Esophagus squamous epithelium (tissue), 5 donors: ENCODE measurements around the gene ALDH9A1. TPM values are rescaled to one million over a fixed set of nuclear protein-coding genes. Genes with fewer than 3 reads are reported as not detected.
"Not testable (repeated sequence)": the region's sequence is repeated elsewhere in the genome, so short reads cannot be mapped to it uniquely, and the experiment has no call there.

Experiments used
- DNase-seq: peaks from one replicate; lab custom pipeline; 2025; lab: John Stamatoyannopoulos, UW
- H3K27ac ChIP-seq, 4 donors: fragments of 200-600 bp; sonication (generic); one replicate each; pipeline ENCODE4 v1.5.1; 2016 to 2019; ENCODE audit warnings: mild to moderate bottlenecking in 1 of 4
- H3K27me3 ChIP-seq, 4 donors: fragments of 200-600 bp; sonication (generic); 1 replicate in 3 of 4; 2 replicates in 1 of 4; pipeline versions ENCODE4 v1.5.1 to v1.6.0; 2017 to 2021; ENCODE audit warnings: antibody characterized with exemption in 1 of 4
- H3K36me3 ChIP-seq, 3 donors: fragments of 200-600 bp; sonication (generic); one replicate each; pipeline ENCODE4 v1.5.1; 2016 to 2019
- H3K4me1 ChIP-seq, 3 donors: fragments of 200-600 bp; sonication (generic); one replicate each; pipeline ENCODE4 v1.5.1; 2017 to 2019
- H3K4me3 ChIP-seq, 4 donors: fragments of 200-600 bp; sonication (generic); 1 replicate in 3 of 4; 2 replicates in 1 of 4; pipeline ENCODE4 v1.5.1; 2016 to 2019; ENCODE audit warnings: mild to moderate bottlenecking in 2 of 4, moderate library complexity in 1 of 4
- H3K9me3 ChIP-seq, 3 donors: fragments of 200-600 bp; sonication (generic); one replicate each; pipeline ENCODE4 v1.5.1; 2016 to 2019
- POLR2A ChIP-seq, 4 donors: fragments of 450-650 bp; IDR thresholded peaks; one replicate each; pipeline ENCODE4 v1.6.1; 2017; ENCODE audit warnings: antibody characterized with exemption in 4 of 4, mild to moderate bottlenecking in 4 of 4, moderate library complexity in 3 of 4
- WGBS, 2 donors: methylation state at CpG; one replicate each; pipeline ENCODE4 v1.1.5; 2018; 5-methylcytosine and 5-hydroxymethylcytosine counted together
- intact Hi-C: fragments of 100-400 bp; cut with DNase I; formaldehyde crosslinking; loops from one replicate; pipeline ENCODE4 v1.15.0; 2022
- total RNA-seq, 4 donors: library from RNA; depleted of rRNA; stranded (reverse); fragments of >200 nt; gene quantifications; one replicate each; pipeline ENCODE4 v1.1.0, GENCODE V29; 2016
- TF ChIP-seq, protein P1 (sequence below), 6 experiments: fragments of 450-650 bp in 4 of 6; fragments of 200-600 bp in 2 of 6; sonication (generic) in 2 of 6; IDR thresholded peaks; one replicate each; pipeline ENCODE4 v1.5.1; 2016 to 2019; ENCODE audit warnings: antibody characterized with exemption in 6 of 6, mild to moderate bottlenecking in 4 of 6, moderate library complexity in 4 of 6
- donor health status: DM: yes; HTN: yes; CAD: no.

ALDH9A1 gene
- total RNA-seq, 4 donors from 2014 or later, result 120 to 198 (median 158) TPM

DNA sequence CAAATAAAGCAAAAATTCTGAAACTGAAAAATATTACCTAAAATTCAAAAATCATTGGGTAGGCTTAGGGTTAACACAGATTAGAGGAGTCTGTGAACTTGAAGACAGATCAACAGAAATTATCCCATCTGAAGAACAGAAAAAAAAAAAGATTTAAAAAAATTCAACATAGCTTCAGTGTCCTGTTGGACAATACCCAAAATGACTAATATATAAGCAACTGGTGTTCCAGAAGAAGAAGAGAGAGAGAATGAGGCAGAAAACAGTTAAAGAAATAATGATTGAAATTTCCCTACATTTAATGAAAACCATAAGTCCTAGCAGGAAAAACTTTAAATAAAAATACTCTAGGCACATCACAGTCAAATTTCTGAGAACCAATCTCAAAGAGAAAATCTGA, 38.8 kb upstream of the ALDH9A1 start:
- Histone ChIP-seq H3K4me3 (no peak overlapping the region), H3K4me1 (no peaks in the 10 kb centered on the region), H3K9me3 (no peaks in the 10 kb centered on the region), H3K27me3 (no peaks in the 10 kb centered on the region), H3K27ac (no peak overlapping the region), H3K36me3 (peaks cover 0 to 95% (median 13%) of the 10 kb centered on the region in 3 donors)
- intact Hi-C loops, result loop anchor here (2.0 kb wide), 1 partner anchor 18 kb away; no protein-coding TSS in a partner anchor
- DNase-seq, result no peak
- TF ChIP-seq POLR2A (IDR thresholded peaks at IDR 0.05), result no peak
- TF ChIP-seq, protein P1, sequence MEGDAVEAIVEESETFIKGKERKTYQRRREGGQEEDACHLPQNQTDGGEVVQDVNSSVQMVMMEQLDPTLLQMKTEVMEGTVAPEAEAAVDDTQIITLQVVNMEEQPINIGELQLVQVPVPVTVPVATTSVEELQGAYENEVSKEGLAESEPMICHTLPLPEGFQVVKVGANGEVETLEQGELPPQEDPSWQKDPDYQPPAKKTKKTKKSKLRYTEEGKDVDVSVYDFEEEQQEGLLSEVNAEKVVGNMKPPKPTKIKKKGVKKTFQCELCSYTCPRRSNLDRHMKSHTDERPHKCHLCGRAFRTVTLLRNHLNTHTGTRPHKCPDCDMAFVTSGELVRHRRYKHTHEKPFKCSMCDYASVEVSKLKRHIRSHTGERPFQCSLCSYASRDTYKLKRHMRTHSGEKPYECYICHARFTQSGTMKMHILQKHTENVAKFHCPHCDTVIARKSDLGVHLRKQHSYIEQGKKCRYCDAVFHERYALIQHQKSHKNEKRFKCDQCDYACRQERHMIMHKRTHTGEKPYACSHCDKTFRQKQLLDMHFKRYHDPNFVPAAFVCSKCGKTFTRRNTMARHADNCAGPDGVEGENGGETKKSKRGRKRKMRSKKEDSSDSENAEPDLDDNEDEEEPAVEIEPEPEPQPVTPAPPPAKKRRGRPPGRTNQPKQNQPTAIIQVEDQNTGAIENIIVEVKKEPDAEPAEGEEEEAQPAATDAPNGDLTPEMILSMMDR (IDR thresholded peaks at IDR 0.05), result no peak

DNA sequence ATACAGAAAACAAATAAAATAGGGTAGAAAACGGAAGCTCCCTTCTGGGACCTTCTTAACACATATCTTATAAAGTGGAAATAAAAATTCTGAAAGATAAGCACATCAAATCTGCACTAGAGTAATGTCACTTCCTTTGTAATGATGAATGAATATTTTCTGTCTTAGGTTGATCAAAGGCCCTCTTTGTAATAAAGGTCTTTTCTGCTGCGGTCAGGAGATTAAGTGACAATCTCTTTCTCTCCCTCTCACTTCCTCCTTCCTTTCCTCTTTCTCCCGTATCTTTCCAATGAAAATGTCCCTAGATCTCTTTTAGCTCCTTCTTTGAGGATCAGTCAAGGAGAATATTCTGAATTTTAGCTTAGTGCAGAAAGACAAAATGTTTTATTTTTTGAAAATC, 36.5 kb upstream of the ALDH9A1 start:
- 81 to 87% methylated on average over 3 of the region's 3 CpGs for WGBS, 2 donors
- intact Hi-C loops, result no loop called here
- H3K9me3 ChIP-seq, result no peaks in the 10 kb centered on the region
- no peak overlapping the region for H3K4me3 ChIP-seq
- H3K27me3 ChIP-seq, result no peaks in the 10 kb centered on the region
- TF ChIP-seq, protein P1 (IDR thresholded peaks at IDR 0.05), result no peak
- no peak for TF ChIP-seq POLR2A (IDR thresholded peaks at IDR 0.05)
- no peaks in the 10 kb centered on the region for H3K4me1 ChIP-seq
- no peak overlapping the region for H3K27ac ChIP-seq
- DNase-seq, result no peak
- peaks cover 0 to 93% (median 0%) of the 10 kb centered on the region in 3 donors for H3K36me3 ChIP-seq

DNA sequence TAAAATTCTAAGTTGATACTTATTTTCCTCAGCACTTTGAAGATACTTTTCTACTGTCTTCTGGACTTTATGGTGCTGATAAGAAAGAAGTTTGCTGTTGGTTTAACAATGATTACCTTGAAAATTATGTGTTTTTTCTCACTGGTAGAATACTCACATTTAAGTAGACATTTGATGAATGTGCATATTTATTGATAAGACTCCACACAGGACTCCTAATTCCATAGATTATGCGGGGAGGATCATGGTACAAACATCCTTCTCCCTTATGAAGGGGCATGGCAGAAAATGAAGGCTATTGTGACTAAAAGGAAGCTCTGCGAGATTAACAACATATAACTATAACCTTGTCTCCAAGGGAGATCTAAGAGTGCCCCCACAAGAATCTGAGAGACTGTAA, 28.5 kb upstream of the ALDH9A1 start:
- peaks cover 0 to 61% (median 8%) of the 10 kb centered on the region in 3 donors for H3K36me3 ChIP-seq
- H3K4me3 ChIP-seq, result no peak overlapping the region
- no peak for TF ChIP-seq POLR2A (IDR thresholded peaks at IDR 0.05)
- TF ChIP-seq, protein P1 (IDR thresholded peaks at IDR 0.05), result no peak
- no peaks in the 10 kb centered on the region for H3K9me3 ChIP-seq
- 92% methylated on average over 2 of the region's 2 CpGs for WGBS, 2 donors
- H3K27ac ChIP-seq, result no peak overlapping the region
- no peak for DNase-seq
- H3K4me1 ChIP-seq, result no peaks in the 10 kb centered on the region
- H3K27me3 ChIP-seq, result no peaks in the 10 kb centered on the region
- intact Hi-C loops, result no loop called here

- H3K27me3 ChIP-seq, result no peaks in the 10 kb centered on the region
- TF ChIP-seq, protein P1 (IDR thresholded peaks at IDR 0.05), result no peak
- no peak for TF ChIP-seq POLR2A (IDR thresholded peaks at IDR 0.05)
- intact Hi-C loops, result no loop called here
- DNase-seq, result no peak
- H3K27ac ChIP-seq, result no peak overlapping the region
- no peaks in the 10 kb centered on the region for H3K4me1 ChIP-seq
- WGBS, 2 donors, result 88 to 100% methylated on average over 2 of the region's 2 CpGs
- no peaks in the 10 kb centered on the region for H3K9me3 ChIP-seq
- peaks cover 0 to 54% (median 8%) of the 10 kb centered on the region in 3 donors for H3K36me3 ChIP-seq
- no peak overlapping the region for H3K4me3 ChIP-seq
Measured at GRCh38 chr1:165726169-165726568, 27.8 kb upstream of the ALDH9A1 start.

- Histone ChIP-seq H3K36me3 (no peaks in the 10 kb centered on the region), H3K4me1 (no peaks in the 10 kb centered on the region), H3K27ac (no peak overlapping the region), H3K4me3 (no peak overlapping the region), H3K9me3 (no peaks in the 10 kb centered on the region), H3K27me3 (no peaks in the 10 kb centered on the region)
- DNase-seq, result no peak
- WGBS, 2 donors, result 10 to 25% methylated on average over 4 of the region's 4 CpGs
- intact Hi-C loops, result loop anchor here (5.0 to 10.0 kb wide), 2 partner anchors 113 to 199 kb away; no protein-coding TSS in a partner anchor
- no peak for TF ChIP-seq POLR2A (IDR thresholded peaks at IDR 0.05)
- TF ChIP-seq, protein P1 (IDR thresholded peaks at IDR 0.05), result peak; percentile 32 to 76 (median 61)
Measured at GRCh38 chr1:165717918-165718515, 19.7 kb upstream of the ALDH9A1 start.

DNA sequence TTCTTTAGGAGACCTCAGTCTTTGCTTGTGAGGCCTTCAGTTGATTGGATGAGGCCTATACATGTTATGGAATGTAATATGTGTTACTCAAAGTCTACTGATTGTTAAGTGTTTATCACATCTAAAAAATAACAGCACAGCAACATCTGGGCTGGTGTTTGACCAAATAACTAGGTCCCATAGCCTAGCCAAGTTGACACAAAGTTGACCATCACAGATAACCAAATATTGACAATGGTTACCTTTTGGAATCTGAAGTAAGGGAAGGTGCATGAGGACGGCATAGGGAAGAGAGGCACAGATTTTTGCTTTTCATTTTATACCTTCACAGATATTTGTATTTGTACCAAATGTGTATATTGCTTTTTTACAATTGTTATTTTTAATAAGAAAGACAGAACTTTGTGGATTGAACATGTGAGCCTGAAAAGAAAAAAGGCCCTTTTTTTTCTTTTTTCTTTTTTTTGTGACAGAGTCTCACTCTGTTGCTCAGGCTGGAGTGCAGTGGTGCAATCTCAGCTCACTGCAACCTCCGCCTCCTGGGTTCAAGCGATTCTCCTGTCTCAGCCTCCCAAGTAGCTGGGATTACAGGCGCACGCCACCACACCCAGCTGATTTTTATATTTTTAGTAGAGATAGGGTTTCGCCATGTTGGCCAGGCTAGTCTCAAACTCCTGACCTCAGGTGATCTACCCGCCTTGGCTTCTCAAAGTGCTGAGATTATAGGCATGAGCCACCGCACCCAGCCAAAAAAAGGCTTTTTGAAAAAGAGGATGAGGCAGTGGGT, 18.1 kb upstream of the ALDH9A1 start:
- not testable (repeated sequence) for H3K4me1 ChIP-seq, H3K4me3 ChIP-seq, H3K27ac ChIP-seq, H3K27me3 ChIP-seq, DNase-seq, H3K9me3 ChIP-seq, H3K36me3 ChIP-seq
- 88 to 94% methylated on average over 7 to 8 of the region's 8 CpGs for WGBS, 2 donors
- intact Hi-C loops, result loop anchor here (5.0 to 10.0 kb wide), 2 partner anchors 112 to 201 kb away; no protein-coding TSS in a partner anchor
